ENCODE results near the gene ATP8A2.

The ATP8A2 gene

DNA sequence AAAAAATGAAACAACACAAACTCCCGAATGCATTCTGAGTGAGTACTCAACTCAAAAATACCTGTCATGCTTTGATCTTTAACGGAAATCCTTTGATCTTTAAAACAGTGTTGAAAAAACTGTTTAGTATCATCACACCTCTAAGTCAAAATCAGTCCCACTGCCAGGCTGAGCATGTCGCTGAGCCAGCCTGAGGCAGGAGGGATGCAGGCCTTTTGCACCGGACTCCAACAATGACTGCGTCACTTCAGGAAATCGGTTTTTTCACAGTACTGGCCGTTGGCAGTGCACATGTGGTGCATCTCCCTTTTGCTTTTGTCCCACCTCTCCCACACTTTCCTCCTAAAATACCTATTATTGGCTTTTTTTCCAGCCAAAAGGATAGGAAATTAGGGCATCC lies 601.8 kb downstream of the ATP8A2 start:
- no peak overlapping the region for H3K4me3 ChIP-seq (ENCODE audit: low read depth, low read length)
- TF ChIP-seq, protein P1, sequence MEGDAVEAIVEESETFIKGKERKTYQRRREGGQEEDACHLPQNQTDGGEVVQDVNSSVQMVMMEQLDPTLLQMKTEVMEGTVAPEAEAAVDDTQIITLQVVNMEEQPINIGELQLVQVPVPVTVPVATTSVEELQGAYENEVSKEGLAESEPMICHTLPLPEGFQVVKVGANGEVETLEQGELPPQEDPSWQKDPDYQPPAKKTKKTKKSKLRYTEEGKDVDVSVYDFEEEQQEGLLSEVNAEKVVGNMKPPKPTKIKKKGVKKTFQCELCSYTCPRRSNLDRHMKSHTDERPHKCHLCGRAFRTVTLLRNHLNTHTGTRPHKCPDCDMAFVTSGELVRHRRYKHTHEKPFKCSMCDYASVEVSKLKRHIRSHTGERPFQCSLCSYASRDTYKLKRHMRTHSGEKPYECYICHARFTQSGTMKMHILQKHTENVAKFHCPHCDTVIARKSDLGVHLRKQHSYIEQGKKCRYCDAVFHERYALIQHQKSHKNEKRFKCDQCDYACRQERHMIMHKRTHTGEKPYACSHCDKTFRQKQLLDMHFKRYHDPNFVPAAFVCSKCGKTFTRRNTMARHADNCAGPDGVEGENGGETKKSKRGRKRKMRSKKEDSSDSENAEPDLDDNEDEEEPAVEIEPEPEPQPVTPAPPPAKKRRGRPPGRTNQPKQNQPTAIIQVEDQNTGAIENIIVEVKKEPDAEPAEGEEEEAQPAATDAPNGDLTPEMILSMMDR (IDR thresholded peaks at IDR 0.05; ENCODE audit: low read depth, low read length): no peak

DNA sequence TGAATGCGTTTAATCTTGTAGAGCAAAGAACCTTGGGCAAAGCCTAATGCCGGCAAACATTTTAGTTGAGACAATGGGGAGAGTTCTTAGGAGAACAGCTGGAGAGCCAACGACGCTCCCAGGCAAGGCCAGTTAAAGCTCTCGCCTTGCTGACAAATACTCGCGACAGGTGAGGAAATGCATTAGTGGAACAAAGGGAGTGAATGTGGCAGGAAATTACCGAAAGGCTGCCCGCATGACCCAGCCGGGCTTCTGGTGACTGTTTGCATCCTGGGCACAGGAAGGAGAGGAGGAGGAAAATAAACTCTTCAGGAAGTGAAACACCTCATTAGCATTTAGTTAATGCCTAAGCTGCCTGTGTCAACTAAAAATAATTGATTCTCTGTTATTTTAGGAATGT lies 605.4 kb downstream of the ATP8A2 start:
- no peak overlapping the region for H3K4me3 ChIP-seq (ENCODE audit: low read depth, low read length)
- TF ChIP-seq, protein P1 (IDR thresholded peaks at IDR 0.05; ENCODE audit: low read depth, low read length): no peak

DNA sequence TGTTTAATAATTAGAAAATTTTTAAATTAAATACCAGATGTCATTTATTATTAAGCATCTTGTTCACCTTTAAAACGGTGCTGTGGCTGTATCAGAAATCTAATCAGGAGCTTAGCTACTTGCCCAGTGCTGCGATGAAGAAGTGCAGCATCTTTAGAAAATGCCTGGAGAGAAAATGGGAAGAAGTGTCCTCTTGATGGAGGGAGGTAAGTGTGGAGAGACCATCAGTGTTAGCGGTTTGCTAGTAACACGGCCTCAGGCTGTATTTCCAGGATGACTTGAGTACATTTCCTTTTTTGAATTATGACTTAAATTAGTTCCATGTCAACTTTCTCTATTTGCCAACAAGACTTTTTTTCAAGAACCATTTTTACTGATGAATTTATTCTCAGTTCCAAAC lies 605.9 kb downstream of the ATP8A2 start:
- H3K4me3 ChIP-seq (ENCODE audit: low read depth, low read length): no peak overlapping the region
- TF ChIP-seq, protein P1 (IDR thresholded peaks at IDR 0.05; ENCODE audit: low read depth, low read length): no peak

DNA sequence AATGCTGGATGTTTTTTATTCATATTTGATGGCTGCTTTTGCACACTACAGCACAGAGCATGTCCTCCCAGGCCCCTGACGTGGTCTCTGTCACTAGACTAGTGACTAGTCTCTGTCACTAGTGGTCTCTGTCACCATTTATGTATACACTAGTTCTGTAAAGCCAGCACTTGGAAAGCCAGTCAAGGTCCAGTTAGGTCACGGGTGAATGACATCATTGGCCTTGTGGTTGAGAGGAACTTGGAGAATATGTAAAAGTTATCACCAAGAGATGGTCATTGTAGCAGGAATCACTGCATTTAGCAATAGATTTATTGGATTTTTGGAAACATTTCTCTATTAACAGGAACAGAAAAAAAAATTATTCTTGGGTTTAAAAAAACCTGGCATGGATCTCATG lies 607.2 kb downstream of the ATP8A2 start:
- H3K4me3 ChIP-seq (ENCODE audit: low read depth, low read length): no peak overlapping the region
- TF ChIP-seq, protein P1 (IDR thresholded peaks at IDR 0.05; ENCODE audit: low read depth, low read length): no peak

DNA sequence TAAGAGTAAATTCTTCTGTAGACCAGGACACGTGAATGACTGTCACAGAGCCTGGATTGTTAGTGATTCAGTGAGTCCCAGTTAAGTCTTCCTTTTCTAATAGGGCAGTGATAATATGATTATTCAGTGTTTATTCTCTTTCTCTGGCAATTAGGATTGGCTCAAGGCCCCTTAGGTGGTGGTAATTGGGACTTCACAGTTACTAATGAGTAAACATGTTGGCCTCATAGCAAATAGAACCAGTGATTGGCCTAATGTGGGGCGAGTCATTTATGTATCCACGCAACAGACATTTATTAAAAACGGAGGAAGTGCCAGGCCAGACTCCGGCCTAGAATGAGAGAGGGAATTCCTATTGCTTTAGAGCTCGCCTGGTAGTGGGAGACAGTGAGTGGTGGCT lies 607.6 kb downstream of the ATP8A2 start:
- TF ChIP-seq, protein P1 (IDR thresholded peaks at IDR 0.05; ENCODE audit: low read depth, low read length): no peak
- H3K4me3 ChIP-seq (ENCODE audit: low read depth, low read length): no peak overlapping the region

DNA sequence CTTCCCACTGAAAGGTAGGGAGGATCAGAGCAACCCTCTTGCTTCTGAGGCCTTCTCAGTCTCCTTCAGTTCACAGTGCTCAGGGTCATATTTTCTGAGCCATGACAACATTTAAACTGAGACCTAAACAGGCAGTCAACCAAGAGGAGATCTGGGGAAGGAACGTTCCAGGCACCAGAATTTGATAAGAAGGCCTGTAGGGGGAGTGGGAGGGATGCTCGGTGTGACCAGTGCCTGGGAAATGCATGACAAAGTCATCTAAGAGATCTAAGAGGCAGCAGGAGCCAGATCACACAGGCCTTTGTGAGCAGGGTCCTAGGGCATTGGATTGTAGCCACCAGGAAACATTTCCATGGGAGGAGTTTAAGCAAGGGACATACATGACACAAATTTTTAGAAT lies 608.5 kb downstream of the ATP8A2 start:
- TF ChIP-seq, protein P1 (IDR thresholded peaks at IDR 0.05; ENCODE audit: low read depth, low read length): no peak
- H3K4me3 ChIP-seq (ENCODE audit: low read depth, low read length): no peak overlapping the region

DNA sequence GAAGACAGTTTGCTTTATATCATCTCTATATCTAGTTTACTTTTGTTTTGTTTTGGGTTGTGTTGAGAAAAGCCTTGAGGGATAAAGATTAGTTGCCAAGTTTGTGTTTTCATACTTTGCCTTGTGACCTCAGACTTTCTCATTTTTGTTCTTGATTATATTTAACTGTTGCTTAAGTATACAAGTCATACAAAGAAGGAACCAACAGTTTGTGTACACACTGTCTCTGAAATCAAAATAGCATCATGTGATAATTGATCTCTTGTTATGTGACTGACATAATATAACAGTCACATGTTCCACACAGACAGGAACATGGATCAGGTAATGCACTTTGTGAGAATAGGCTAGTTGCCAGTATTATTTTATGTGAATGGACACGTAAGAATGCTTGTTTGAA lies 609.3 kb downstream of the ATP8A2 start:
- TF ChIP-seq, protein P1 (IDR thresholded peaks at IDR 0.05; ENCODE audit: low read depth, low read length): no peak
- H3K4me3 ChIP-seq (ENCODE audit: low read depth, low read length): no peak overlapping the region

Data from WI38 (cell line).